GM13976 (cell line): ENCODE measurements around the gene DFFB.

Experiments used
- DNase-seq: peaks from one replicate; pipeline ENCODE4 v3.0.0; 2012; ENCODE audit warnings: low spot score
- CTCF ChIP-seq: IDR thresholded peaks from 2 replicates; pipeline ENCODE4 v1.5.1; 2012; ENCODE audit warnings: borderline replicate concordance, mild to moderate bottlenecking; ENCODE audit not compliant: insufficient read depth; ENCODE audit errors: extremely low read depth, missing control alignments, control extremely low read depth
- in situ Hi-C: fragments of 300-500 bp; cut with MboI; formaldehyde crosslinking; loops from one replicate; pipeline ENCODE4 v1.12.0; 2022; ENCODE audit warnings: low sequenced_read_pairs, mixed read lengths, inconsistent platforms; ENCODE audit not compliant: unreplicated experiment

DFFB gene

GRCh38 chr1:3852711-3853485, 4.4 kb upstream of the DFFB start:
- in situ Hi-C loops = no loop called here
- no peak for DNase-seq
- no peak for TF ChIP-seq CTCF

GRCh38 chr1:3857791-3858129, 484 bp downstream of the DFFB start:
- no peak for TF ChIP-seq CTCF
- in situ Hi-C loops = no loop called here
- no peak for DNase-seq

DNA sequence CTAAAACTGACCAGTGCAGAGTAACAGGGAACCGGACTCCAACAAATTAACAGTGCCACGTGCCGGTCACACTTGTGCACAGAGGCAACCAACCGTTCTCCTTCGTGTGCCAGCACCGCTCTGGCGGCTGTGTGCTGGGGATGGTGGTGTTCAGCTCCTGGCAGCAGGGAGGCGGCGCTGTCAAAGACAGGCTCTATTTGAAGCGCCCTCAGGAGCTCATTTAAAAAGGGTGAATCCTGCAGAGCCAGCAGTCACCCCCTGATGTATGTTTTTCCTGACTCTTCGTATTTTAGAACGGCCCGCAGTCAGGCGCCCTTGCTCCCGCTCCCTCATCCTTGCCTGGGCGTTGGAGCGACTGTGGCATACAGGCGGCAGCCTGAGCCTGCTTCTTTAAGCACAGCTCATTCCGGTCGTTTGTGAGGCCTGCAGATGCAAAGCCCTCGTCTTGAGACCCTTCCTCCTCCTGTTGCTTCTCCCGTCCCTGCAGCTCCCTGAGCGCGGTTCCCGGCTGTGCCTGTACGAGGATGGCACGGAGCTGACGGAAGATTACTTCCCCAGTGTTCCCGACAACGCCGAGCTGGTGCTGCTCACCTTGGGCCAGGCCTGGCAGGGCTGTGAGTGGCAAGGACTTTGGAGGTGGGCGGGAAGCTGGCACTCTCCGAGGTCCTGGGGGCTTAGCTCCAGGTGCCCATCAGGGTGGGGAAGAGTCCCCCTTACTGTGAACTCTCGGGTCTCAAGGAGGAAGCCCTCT, 1.1 kb downstream of the DFFB start:
- in situ Hi-C loops = no loop called here
- no peak for TF ChIP-seq CTCF
- DNase-seq = no peak

DNA sequence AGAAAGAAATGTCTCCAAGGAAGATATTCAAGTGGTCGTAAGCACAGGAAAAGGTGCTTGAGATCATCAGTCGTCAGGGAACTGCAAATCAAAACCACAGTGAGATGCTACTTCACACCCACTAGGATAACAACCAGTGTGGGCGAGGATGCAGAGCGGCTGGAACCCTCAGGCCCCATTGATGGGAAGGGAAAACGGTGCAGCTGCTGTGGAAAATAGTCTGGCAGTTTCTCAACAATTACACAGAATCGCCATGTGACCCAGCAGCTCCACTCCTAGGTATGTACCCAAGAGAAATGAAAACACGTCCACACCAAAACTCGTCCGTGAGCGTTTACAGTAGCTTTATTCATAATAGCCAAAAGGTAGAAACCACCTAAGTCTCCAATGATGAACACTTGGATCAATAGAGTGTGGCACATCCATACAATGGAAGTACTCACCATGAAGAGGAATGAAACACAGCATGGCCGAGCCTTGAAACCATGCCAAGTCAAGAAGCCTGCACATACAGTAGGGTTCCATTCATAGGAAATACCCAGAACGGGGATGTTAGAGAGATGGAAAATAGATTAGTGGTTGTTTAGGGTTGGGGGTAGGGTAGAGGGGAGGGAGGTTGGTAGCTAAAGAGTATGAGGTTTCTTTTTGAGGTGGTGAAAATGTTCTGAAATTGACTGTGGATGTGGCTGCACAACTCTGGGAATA, 6.1 kb downstream of the DFFB start:
- no peak for TF ChIP-seq CTCF
- DNase-seq = no peak
- in situ Hi-C loops = no loop called here

DNA sequence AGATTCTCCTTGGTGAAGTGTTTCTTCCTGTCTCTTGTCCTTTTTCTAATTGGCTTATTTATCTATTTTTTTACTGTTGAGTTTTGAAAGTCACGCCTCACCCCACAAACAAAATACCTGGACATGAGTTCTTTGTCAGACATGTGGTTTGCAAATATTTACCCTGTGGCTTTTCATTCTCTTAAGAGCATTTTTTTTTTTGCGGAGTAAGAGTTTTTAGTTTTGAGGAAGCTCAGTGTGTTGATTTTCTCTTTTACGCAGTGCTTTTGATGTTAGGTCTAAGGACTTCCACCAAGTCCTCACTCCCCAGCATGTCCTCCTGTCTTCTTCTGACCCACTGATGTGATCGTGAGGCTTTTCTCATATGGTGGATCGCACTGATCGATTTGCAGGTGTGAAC, 7.6 kb downstream of the DFFB start:
- in situ Hi-C loops = no loop called here
- no peak for TF ChIP-seq CTCF
- DNase-seq = no peak

DNA sequence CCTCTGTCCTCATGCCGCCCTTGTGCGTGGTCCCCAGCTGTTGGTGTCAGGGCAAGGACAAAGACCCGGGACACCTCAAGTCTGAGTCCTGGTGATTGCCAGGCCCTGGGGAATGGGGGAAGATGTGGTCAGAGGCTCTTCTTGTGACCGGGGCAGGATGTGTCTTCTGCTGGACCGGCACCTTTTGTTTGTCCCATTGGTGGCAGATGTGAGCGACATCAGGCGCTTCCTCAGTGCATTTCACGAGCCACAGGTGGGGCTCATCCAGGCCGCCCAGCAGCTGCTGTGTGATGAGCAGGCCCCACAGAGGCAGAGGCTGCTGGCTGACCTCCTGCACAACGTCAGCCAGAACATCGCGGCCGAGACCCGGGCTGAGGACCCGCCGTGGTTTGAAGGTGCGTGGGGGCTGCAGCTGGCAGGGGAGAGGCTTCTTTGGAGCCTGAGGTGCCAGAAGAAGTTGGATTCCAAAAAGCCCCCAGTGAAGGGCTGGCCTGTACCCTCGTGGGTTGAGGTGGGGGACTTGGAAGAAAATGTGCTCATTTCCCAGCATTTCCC, 8.4 kb downstream of the DFFB start:
- no peak for DNase-seq
- TF ChIP-seq CTCF = no peak
- in situ Hi-C loops = no loop called here
